HG03064 (cell line): ENCODE data around the gene TTC12.
A peak's percentile ranks its signal among the peaks of the same experiment; 100 is the strongest.
"Not testable (repeated sequence)": the region's sequence is repeated elsewhere in the genome, so short reads cannot be mapped to it uniquely, and the experiment has no call there.

ENCODE experiments used
- ATAC-seq: cut with Tn5 transposase; IDR thresholded peaks from one replicate; pipeline ENCODE4 v1.9.1; 2021; ENCODE audit warnings: low read depth; ENCODE audit not compliant: unreplicated experiment

The TTC12 gene

GRCh38 chr11:113282898-113283437 is 31.4 kb upstream of the TTC12 start:
- ATAC-seq = no peak

- no peak for ATAC-seq
Measured at GRCh38 chr11:113283881-113284280, 30.5 kb upstream of the TTC12 start.

GRCh38 chr11:113286009-113286408 is 28.4 kb upstream of the TTC12 start:
- ATAC-seq = no peak

- no peak for ATAC-seq
Measured at GRCh38 chr11:113286509-113287497, 27.6 kb upstream of the TTC12 start.

GRCh38 chr11:113287801-113288200 is 26.6 kb upstream of the TTC12 start:
- ATAC-seq = no peak

- ATAC-seq = no peak
Measured at GRCh38 chr11:113288286-113288863, 26.0 kb upstream of the TTC12 start.

GRCh38 chr11:113289431-113290187 is 24.8 kb upstream of the TTC12 start:
- ATAC-seq = peak; percentile 77

GRCh38 chr11:113293936-113294335 is 20.4 kb upstream of the TTC12 start:
- ATAC-seq = no peak

GRCh38 chr11:113295993-113296392 is 18.4 kb upstream of the TTC12 start:
- ATAC-seq = no peak

- no peak for ATAC-seq
Measured at GRCh38 chr11:113296447-113297205, 17.8 kb upstream of the TTC12 start.

- not testable (repeated sequence) for ATAC-seq
Measured at GRCh38 chr11:113298496-113298895, 15.9 kb upstream of the TTC12 start.

- no peak for ATAC-seq
Measured at GRCh38 chr11:113304916-113305315, 9.5 kb upstream of the TTC12 start.

GRCh38 chr11:113305440-113306336 is 8.7 kb upstream of the TTC12 start:
- ATAC-seq = peak; percentile 71

- ATAC-seq = no peak
Measured at GRCh38 chr11:113308601-113309000, 5.8 kb upstream of the TTC12 start.

GRCh38 chr11:113311536-113311935 is 2.8 kb upstream of the TTC12 start:
- no peak for ATAC-seq

- ATAC-seq = no peak
Measured at GRCh38 chr11:113313601-113314000, 782 bp upstream of the TTC12 start.

- ATAC-seq = no peak
Measured at GRCh38 chr11:113314065-113314388, 356 bp upstream of the TTC12 start.

GRCh38 chr11:113315811-113316210 is 1.4 kb downstream of the TTC12 start:
- no peak for ATAC-seq

- no peak for ATAC-seq
Measured at GRCh38 chr11:113316256-113316655, 1.9 kb downstream of the TTC12 start.
